Measurements from ENCODE around the gene ORC3. TPM values are rescaled to one million over a fixed set of nuclear protein-coding genes. Genes with fewer than 3 reads are reported as not detected.
A peak's percentile ranks its signal among the peaks of the same experiment; 100 is the strongest.

ORC3 gene
- total and polyA plus RNA-seq, 12 donors, result 21.1 to 61.3 (median 30.6) TPM

DNA sequence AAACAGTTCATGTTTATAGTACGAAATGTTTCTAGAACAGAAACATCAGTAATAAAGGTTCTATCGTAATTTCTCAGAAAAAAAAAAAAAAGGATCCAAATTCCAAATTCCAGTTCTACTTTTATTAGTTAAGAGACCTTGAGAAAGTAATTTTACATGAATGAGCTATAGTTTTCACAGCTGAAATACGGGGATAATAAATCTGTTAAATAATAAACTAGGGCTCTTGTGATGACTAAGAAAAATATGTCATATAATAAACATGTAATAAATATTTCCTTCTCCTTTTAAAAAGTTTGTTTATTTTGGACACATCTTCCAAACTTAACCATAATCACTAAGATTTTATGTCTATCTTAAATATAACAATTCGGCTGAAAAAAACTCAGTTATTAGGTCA, 17.9 kb upstream of the ORC3 start:
- no peaks in the 10 kb centered on the region for H3K9me3 ChIP-seq (replicated peaks in 1 of 3)
- no peak overlapping the region for H3K4me3 ChIP-seq
- TF ChIP-seq, protein P1, sequence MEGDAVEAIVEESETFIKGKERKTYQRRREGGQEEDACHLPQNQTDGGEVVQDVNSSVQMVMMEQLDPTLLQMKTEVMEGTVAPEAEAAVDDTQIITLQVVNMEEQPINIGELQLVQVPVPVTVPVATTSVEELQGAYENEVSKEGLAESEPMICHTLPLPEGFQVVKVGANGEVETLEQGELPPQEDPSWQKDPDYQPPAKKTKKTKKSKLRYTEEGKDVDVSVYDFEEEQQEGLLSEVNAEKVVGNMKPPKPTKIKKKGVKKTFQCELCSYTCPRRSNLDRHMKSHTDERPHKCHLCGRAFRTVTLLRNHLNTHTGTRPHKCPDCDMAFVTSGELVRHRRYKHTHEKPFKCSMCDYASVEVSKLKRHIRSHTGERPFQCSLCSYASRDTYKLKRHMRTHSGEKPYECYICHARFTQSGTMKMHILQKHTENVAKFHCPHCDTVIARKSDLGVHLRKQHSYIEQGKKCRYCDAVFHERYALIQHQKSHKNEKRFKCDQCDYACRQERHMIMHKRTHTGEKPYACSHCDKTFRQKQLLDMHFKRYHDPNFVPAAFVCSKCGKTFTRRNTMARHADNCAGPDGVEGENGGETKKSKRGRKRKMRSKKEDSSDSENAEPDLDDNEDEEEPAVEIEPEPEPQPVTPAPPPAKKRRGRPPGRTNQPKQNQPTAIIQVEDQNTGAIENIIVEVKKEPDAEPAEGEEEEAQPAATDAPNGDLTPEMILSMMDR (IDR thresholded peaks at IDR 0.05), result no peak
- no peak for TF ChIP-seq POLR2A (IDR thresholded peaks at IDR 0.05)
- WGBS, 4 donors, result 52 to 57% (median 55%) methylated on average over 4 of the region's 4 CpGs
- no peak overlapping the region for H3K27ac ChIP-seq
- no peak for DNase-seq
- H3K4me1 ChIP-seq (replicated peaks in 1 of 2), result peaks cover 26 to 44% of the 10 kb centered on the region in 2 donors
- no peaks in the 10 kb centered on the region for H3K36me3 ChIP-seq (replicated peaks in 1 of 2)
- no peaks in the 10 kb centered on the region for H3K27me3 ChIP-seq
- intact Hi-C loops (cut with DNase I), result no loop called here

DNA sequence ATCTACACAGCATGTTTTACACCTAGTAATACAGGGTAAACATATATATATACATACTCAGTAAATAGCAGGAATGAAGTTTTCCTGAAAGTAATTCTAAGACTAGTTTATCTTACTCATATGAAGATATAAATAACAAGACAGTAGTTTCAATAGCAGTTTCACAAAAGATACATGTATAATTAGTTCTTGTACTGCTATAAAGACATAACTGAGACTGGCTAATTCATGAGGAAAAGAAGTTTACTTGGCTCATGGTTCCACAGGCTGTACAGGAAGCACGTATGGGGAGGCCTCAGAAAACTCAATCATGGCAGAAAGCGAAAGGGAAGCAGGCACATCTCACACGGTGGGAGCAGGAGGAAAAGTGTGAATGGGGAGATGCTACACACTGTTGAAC, 17.1 kb upstream of the ORC3 start:
- H3K4me3 ChIP-seq, result no peak overlapping the region
- no peak for TF ChIP-seq POLR2A (IDR thresholded peaks at IDR 0.05)
- TF ChIP-seq, protein P1 (IDR thresholded peaks at IDR 0.05), result no peak
- H3K4me1 ChIP-seq (replicated peaks in 1 of 2), result peaks cover 26 to 44% of the 10 kb centered on the region in 2 donors
- no peaks in the 10 kb centered on the region for H3K9me3 ChIP-seq (replicated peaks in 1 of 3)
- H3K36me3 ChIP-seq (replicated peaks in 1 of 2), result no peaks in the 10 kb centered on the region
- 86 to 90% (median 86%) methylated on average over 3 of the region's 3 CpGs for WGBS, 4 donors
- DNase-seq, result no peak
- H3K27me3 ChIP-seq, result no peaks in the 10 kb centered on the region
- intact Hi-C loops (cut with DNase I), result no loop called here
- no peak overlapping the region for H3K27ac ChIP-seq

- H3K36me3 ChIP-seq (replicated peaks in 1 of 2), result no peaks in the 10 kb centered on the region
- DNase-seq, result no peak
- TF ChIP-seq POLR2A (IDR thresholded peaks at IDR 0.05), result no peak
- TF ChIP-seq, protein P1 (IDR thresholded peaks at IDR 0.05), result no peak
- H3K27ac ChIP-seq, result peak overlapping the region in 3 of 5 donors; percentile 4 to 52 (median 8)
- no peaks in the 10 kb centered on the region for H3K9me3 ChIP-seq (replicated peaks in 1 of 3)
- H3K4me1 ChIP-seq (replicated peaks in 1 of 2), result peaks cover 26 to 44% of the 10 kb centered on the region in 2 donors
- no peak overlapping the region for H3K4me3 ChIP-seq
- 93 to 97% (median 96%) methylated on average over 5 of the region's 5 CpGs for WGBS, 4 donors
- H3K27me3 ChIP-seq, result no peaks in the 10 kb centered on the region
- intact Hi-C loops (cut with DNase I), result no loop called here
Observed at GRCh38 chr6:87573307-87574024, 16.5 kb upstream of the ORC3 start.

DNA sequence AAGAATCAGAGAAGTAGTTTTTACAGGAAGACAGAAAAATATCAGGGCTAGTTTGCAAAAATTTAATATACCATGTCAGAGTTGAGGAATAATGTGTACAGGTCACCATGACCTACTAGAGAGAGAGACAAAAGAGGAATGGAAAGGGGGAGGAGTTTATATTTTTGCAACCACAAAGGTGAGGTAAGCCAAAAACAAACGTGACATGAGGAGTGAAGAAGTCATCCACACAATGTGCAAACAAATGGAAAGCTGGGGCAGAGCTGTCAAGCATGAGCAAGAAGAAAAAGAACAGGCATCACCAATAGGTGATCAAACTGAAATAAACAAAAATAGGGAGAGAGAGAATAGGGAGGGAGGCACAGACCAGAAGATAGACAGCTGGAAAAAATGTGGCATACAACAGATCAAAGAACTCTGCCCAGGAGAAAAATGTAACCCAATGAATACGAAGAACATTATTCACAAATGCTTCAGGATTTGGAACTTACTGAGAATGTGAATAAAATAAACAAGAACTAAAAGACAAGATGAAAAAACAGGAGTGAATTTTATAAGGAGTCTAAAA, 15.6 kb upstream of the ORC3 start:
- Histone ChIP-seq H3K27me3 (no peaks in the 10 kb centered on the region), H3K4me1 (replicated peaks in 1 of 2) (peaks cover 26 to 42% of the 10 kb centered on the region in 2 donors), H3K4me3 (no peak overlapping the region), H3K36me3 (replicated peaks in 1 of 2) (no peaks in the 10 kb centered on the region), H3K27ac (peak overlapping the region in 3 of 5 donors; percentile 4 to 52 (median 8)), H3K9me3 (replicated peaks in 1 of 3) (no peaks in the 10 kb centered on the region)
- intact Hi-C loops (cut with DNase I), result no loop called here
- WGBS, 4 donors, result 22 to 30% (median 24%) methylated on average over 2 of the region's 2 CpGs
- DNase-seq, result no peak
- TF ChIP-seq, protein P1 (IDR thresholded peaks at IDR 0.05), result no peak
- no peak for TF ChIP-seq POLR2A (IDR thresholded peaks at IDR 0.05)

Measured in adrenal gland (tissue), 12 donors.